ENCODE results near the gene GPM6B.
A peak's percentile ranks its signal among the peaks of the same experiment; 100 is the strongest.

Gene GPM6B

DNA sequence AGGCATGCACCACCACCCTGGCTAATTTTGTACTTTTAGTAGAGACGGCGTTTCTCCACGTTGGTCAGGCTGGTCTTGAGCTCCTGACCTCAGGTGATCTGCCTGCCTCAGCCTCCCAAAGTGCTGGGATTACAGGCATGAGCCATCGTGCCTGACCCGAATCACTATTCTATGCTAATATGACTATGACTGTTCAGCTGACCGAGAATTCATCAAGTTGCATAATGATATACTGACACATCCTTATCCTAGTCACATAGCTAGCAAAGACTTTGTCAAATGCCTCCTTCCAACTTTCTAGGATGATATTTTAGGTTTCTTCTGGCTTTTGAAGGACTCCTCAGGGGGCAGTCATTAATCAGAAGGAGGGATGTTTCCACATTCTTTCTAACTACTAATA is 4.8 kb upstream of the GPM6B start:
- DNase-seq, result no peak

DNA sequence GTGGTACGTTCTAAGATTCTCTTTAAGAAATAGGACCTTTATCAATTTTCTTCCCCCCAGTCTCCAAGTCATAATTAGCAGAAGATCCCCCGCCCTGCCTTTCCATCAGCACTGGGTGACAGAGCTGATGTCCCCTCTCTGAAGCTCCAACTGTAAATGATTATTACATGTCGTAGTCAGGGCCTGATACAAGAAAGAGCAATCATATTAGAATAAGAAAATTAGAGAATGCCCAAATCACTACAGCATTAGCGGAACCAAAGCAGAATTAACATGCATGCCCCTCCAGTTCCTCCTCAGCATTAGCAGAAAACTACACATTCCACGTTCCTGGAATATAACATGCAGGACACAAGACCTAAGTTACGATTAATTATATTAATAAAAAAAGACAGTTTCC is 717 bp downstream of the GPM6B start:
- no peak for DNase-seq

DNA sequence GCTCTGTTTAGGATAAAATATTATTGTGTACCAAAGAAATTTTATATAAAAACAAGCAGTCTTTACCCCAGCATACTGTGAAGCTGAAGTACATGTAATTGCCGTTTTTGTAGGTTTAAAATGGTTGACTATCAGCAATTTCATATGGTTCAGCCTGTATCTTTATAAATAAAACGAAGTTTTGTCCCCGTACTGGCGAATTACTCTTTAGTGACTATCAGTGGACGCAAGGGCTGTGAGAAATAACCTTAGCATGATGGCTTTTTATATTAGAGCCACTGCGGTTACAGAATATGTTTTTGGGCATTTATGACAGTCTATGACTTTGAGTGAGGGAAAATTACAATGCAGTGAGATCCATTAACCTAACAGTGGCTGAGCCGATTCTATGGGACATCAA is 1.2 kb downstream of the GPM6B start:
- DNase-seq, result no peak

DNA sequence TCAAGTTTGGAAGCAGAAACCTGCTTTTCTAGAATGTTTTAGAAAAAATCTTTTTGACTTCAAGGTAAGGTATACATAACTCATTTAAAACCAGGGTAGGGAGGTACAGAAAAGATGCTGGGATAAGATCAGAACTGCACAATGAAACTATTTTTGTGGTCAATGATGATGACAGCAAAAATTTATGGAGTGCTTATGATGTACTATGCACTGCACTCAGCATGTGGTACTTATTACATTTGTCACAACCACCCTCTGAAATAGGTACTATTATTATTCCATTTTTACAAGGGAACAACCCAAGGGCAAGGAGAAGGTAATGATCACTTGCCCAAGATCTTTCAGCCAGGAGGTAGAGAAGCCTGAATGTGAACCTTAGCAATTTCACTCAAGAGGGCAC is 8.0 kb downstream of the GPM6B start:
- DNase-seq, result peak; percentile 33

DNA sequence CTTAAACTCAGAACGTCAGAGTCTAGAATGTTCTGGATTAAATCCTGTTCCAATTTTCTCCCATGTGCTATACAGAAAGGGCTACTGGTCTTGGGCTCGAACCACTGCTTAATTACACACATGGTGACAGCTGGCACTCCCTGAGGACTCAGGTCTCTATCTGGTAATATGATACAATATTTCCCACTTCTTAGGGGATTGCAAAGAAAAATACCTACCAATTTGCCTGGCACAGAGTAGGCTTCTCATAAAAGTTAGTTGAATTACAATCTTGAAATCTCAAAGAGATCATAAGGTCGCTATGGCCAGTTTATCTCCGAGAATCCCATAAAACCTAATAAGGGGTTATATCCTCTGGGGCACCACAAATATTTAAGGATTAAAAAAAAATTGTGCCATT is 8.6 kb downstream of the GPM6B start:
- DNase-seq, result no peak

DNA sequence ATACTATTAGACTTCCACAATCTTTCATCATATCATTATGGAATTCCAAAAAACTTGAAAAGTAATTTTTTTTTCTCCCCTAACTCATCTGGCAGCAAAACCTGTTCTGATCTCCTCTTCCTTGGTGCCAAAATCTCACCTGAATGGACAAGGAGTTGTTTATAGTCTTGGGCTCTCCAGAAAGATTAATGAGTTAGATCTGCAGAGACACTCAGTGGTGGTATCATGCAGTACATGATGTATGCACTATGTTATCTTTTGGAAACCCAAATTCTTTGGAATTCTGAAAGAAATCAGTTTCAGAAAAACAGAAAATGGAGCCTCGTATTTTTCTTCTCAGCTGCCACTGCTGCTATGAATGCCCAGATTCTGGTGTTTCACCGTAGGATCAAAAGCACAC is 11.7 kb downstream of the GPM6B start:
- DNase-seq, result no peak

DNA sequence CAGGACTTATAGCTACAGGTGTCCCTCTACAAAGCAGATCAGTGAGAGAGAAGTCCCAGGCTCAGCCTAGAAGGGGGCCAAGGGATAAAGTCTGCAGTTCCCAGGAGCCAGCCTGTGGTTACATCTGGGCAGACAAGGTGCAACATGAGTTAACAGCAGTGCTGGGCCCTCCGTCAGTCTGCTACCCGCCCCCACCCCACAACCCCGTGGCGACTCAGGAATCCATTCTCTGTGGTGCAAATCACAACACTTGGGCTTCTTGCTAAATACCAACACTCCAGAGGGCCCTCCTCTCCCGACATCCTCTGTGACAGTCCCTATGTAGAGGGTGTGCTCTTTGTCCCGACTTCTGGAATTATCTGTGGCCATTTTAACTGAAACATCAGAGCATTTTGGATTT is 13.8 kb downstream of the GPM6B start:
- no peak for DNase-seq

DNA sequence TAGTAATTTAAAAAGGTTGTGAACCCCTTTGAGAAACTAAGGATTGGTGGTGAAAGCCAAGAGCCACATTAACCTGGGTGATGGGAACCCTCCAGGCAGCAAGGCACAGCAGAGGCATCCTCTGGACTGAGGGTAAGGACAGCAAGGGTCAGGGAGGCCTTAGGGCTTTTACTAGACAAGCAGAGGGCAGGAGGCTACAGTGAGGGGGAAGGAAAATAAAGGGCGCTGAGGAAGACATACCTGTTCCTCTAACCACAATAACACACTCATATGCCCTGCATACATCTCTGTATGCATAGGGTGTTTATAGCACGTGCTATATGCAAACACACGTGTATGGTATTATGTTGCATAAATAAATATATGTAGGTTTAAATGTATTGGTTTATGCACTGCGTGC is 18.7 kb downstream of the GPM6B start:
- DNase-seq, result no peak

DNA sequence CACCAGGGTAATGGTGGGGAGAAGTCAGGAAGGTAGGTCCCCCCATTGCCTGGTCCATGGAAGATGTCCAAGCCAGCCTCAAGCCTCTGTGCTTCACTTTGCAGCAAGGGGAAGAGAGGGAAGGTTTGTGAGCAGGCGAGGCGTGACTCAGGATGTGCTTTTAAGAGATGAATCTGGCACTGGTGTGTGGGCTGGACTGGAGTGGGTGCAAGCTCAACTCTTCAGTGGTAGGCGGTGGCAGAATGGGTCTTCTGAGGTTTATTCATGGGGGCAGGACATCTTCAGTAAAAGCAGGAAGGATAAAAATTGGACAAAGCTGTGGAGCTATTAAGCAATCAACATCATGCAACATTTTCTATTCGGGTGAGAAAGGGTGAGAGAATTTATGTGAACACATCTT is 19.4 kb downstream of the GPM6B start:
- no peak for DNase-seq

DNA sequence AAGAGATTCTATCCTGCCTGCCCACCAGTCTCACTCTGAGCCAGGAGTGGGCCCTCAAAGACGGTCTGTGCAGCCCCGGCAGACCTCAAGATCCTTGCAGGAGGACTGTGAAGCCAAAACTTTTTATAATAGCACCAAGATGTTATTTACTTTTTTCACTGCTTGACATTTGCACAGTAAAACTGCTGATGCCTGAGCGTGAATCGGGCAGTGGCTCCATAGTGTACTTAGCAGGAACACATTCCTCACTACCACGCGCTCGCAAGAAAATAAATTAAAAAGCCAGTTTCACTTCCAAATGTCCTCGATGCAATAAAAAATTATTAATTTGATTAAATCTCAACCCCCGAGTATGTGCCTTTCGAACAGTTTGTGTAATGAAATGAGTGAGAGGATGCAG is 22.5 kb downstream of the GPM6B start:
- no peak for DNase-seq

DNA sequence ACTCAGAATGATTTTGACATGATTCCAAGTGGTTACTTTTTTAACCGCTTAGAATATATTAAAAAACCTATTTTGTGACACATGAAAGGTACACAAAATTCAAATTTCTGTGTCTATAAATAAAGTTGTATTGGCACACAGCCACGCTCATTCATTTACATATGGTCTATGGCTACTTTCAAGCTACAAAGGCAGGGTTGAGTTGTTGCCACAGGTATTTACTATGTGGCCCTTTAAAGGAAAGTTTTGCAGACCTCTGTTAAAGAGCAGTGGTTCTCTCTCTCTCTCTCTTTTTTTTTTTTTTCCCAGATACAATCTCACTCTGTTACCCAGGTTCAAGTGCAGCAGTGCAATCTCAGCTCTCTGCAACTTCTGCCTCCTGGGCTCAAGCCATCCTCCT is 23.0 kb downstream of the GPM6B start:
- no peak for DNase-seq

DNA sequence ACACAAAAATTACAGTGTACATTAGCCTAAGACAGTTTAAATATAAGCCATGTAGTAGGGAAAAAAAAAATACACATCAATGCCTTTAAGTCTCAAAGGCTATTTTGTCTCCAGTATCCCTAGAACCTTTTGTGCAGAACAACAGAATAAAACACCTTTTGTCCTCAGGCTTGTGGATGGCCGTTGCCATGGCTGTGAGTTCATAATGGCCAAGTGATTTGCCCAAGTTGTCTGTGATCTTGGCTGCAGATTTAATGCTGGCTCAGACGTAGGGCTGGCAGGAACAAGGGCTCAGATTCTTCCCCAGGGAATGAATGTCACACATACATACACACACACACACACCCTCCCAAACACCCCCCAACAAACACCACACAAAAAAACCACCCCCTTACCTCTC is 25.3 kb downstream of the GPM6B start:
- DNase-seq, result no peak

DNA sequence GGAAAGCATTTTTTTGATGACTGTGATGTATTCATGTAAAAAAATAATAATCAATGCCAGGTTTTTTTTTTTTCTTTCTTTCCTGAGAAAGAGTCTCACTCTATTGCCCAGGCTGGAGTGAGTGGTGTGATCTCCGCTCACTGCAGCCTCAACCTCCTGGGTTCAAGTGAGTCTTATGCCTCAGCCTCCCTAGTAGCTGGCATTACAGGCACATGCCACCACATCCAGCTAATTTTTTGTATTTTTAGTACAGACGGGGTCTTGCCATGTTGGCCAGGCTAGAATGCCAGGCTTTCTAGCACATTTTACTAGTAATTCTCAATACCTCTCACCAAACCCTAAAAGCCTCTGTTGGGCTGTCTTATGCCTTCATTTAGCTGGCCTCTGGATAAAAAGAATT is 25.7 kb downstream of the GPM6B start:
- DNase-seq, result no peak

DNA sequence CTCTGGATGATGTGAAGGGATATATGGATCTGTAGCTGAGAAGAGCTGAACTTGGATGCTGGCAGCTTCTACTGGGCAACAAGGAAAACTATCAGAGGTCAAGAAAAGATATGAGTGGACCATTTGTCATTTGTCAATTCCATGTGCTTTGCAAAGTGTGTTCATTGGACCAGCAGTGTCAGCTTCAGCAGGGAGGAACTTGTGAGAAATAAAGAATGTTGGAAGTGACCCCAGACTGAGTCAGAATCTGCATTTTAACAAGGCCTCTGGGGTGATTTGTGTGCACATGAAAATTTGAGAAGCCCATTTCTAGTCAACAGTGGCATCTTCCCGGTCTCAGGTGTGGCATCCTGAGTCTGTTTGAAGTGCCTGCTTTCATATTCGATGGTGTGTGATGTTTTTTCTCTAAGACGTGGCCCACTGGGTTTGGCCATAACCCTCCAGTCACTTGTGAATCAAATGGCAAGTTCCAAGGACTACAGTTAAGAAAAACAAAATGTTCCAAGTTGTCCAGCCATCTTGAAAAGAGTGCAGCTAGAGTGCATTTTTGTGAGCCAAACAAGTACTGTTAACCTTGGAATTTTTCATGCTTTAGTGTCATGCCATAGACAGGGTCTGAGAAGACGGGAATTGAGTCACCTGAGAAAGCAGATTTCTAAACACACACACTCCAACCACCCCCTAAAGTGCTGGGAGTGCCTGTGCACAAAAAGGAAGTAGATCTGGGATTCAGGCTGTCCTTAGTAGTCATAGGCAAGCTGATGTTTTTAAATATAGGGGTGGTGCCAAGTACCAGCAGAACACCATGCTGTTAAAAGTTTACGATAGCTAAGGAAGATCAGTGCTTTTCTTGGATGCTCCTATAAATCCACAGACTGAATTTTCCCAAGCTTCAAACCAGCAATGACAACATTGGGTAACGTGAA is 26.4 kb downstream of the GPM6B start:
- DNase-seq, result peak; percentile 4

DNA sequence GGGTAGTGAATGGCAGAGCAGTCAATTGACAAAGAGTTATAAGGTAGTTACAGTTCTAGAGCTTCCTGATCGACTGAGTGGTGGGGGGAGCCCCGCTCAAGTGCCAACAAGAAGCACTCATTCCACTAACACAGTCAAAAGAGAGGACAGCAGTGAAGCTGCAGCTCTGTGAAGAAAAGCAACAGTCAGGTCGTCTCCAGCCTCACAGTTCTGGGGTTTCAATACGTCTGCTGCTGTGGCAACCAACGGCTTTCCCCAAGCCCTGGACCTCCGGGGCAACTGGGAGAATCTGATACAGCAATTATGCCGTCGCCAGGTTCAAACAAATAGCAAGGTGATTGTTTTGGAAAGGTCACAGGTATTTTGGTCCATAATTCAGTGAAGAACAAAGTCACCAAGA is 30.8 kb downstream of the GPM6B start:
- DNase-seq, result no peak

DNA sequence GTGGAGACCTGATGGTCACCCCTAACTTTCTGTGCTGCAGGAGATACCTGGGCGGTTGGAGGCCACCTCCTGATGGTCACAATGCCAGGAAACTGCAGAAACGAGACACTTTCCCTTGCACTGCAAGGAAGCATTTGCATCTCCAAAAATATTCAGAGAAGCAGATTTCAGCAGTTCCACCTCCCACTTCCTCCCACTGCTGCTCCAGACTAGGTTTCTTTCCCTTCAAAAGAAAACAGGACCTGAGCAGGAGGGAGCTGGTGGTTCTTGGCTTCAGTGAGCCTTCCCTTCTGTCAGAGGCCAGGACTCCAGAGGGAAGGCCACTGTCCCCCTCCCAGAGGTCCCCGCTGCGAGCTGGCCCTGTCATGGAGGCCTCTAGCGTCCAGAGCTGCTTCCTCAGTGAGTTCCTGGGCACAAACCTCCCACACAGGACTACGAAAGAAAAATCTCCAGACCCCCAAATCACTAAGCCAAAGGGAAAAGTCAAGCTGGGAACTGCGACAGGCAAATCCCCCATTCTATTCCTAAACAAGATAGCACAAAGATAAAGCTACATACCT is 35.9 kb downstream of the GPM6B start:
- no peak for DNase-seq

DNA sequence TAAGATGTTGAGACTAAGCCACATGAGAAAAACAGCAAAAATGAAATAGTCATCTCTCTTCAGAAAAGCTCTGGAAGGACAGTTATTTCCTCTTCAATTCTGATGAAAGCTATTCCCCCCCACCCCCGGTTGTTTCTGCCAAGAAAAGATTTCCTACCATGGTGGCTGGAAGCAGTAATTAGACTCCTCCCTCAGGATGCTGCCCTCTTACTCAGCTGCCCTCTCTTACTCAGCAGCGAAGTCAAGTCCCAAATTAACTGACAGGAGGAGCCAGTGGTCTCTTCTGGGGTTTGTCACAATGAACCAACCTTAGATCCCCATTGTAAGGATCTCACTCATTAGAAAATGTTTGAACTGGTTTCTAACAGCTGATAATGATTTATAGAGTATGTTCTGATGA is 38.0 kb downstream of the GPM6B start:
- DNase-seq, result peak; percentile 33

DNA sequence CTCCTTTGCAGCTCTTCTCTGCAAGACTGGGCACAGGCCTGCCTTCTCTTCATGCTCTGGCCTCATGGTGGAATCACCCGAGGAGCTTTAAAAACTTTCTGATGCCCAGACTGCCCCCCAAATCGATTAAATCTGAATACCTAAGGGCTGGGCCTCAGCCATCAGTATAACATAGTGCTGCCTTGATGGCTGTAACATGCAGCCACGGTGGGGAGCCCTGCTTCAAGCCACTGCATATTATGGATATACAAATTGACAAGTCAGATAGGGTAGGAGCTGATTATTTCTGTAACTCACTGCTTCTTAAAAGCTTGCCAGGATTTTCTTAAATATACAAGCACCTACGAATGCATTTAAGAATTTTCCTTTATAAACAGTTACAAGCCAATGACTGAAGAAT is 40.5 kb downstream of the GPM6B start:
- DNase-seq, result no peak

DNA sequence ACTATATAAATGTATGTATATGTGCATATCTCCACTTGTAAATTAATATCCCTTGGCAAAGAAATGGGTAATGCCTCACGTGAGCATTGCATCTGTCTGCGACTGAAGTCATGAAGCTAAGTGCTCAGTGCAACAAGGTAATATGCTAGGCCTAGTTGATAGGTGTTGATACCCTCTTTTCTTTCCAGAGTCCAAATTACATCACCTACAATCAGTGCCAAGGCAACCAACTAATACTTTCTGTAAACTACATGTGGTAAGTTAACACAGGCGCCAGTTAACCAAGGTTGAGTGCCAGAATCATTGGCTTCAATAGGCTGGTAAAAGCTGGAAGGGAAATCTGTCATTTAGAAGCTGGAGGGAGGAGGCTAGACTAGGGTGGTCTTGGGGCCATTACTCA is 41.1 kb downstream of the GPM6B start:
- no peak for DNase-seq

DNA sequence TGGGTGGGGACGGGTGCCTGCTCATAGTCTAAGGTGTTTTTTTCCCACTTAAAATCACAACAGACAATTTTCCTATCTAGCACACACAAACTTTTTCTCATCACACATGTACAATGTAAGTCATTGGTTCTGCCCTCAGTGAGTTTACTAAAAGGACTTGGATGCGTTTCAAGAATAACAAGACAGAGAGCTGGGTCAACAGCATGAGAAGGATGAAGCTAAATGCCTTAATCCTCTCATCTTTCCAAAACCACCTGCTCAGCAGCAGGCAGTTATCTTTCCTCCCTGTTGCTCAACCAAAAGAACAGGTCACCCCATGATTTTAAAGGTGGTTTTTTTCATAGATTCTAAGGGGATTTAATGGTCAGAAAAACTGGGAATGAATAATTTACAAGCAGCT is 42.2 kb downstream of the GPM6B start:
- DNase-seq, result no peak

DNA sequence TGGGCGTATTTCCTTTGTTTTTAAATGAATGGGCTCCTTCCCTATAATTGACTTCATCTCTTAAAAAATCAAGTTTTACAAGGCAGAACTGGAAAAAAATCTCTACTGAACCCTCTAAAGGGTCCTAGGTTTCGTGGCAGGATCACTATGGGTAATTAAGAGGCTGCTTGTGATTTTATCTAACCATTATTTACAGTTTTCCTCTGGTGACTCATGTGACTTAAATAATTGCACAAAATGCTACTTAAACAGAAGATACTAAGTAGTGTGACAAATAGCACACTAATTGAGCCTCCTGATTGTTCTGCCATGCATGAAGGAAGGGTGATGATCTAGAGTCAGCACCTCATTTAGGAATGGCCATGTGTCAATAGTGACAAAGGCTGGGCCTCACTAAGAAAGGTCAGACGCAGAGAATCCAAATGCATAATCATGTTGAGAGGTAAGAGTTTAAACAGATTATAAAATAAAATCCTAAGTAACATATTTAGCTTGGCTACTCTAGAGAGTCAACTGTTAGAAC is 46.8 kb downstream of the GPM6B start:
- DNase-seq, result no peak

DNA sequence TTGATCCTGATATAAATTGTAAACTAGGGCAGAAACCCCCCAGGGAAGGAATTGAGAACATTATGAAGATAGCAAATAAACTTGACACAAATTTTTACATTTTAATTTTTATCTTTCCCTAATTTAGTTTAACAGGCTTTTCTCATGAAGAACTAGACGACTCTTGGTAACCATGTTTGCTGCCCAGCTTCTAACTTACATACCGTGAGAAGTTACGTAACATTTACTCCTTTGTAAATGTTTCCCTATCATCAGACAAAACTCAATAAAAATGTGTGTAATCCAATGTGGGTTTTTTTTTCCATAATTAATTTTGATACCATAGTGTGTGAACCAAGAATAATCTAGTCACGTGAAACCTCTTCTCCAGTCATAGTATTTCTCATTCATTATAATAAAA is 48.0 kb downstream of the GPM6B start:
- no peak for DNase-seq

DNA sequence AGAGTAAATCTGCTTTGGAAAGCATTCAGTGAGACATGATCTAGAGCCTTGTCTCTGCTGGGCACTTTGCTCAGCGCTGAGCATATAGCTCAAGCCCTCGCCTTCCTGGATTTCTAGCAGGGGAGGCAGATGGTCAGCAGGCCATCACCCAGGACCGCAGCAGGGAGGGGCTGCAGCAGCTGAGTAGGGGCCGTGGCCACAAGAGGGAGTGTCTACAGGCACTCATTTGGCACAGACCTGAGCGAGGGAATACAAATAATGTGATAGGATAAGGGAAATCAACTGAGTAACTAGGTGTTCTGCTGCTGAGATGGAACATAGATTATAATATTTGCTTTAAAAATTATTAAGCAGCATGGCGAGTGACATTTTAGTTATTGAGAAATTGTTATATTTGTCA is 52.1 kb downstream of the GPM6B start:
- DNase-seq, result no peak

DNA sequence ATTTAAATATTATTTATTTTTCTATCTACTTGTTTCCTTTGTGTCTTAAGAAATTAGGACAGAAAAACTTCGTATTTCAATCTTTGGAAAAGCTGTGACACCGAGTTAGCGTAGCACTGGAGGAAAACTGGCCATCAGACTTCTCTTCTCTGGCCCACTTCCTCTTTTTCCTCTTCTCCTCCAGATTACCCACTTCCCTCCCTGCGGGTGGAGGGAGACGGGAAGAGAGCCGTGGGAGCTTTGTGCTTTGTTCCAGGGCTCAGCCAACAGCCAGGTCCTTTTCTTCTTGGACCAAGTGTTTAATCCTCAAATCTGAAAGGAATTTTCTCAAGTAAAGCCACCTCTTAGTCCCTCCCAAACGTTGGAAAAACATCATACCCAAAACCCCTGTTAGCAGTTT is 52.6 kb downstream of the GPM6B start:
- DNase-seq, result no peak

DNA sequence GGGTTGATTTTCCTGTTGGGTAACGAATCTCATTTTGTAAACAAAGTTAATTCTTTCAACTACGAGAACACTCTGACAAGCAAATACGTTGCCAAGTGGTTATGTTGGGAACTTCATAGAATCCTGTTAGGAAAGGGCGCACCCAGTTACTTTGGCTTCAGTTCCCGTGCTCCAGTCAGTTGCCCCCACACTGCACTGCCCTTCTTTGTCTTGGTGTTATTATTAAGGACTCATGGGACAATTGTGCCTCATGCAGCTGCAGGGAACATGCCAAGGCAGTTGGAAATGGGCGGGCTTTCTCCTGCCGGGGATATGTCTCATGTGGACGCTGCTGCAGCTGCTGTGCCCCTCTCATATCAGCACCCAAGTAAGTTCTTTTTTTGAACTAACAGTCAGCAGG is 53.4 kb downstream of the GPM6B start:
- DNase-seq, result no peak

Measured in fibroblast of skin of right quadriceps (primary cell).